Stimulated activated CD8-positive, alpha-beta memory T cell treated with anti-CD3 and anti-CD28 coated beads, Interleukin-15, amount 100 ng/mL, for 1 hour (primary cell): ENCODE data around the gene GABRD.

Experiments
- DNase-seq: peaks from one replicate; pipeline ENCODE4 v3.0.0-alpha.2; 2020; ENCODE audit warnings: low read depth

GABRD gene

GRCh38 chr1:2018217-2019171 is 651 bp upstream of the GABRD start:
- DNase-seq = no peak

GRCh38 chr1:2019571-2020309 is 595 bp downstream of the GABRD start:
- no peak for DNase-seq

- no peak for DNase-seq
Observed at GRCh38 chr1:2020310-2020655, 1.1 kb downstream of the GABRD start.

GRCh38 chr1:2021550-2021949 is 2.4 kb downstream of the GABRD start:
- no peak for DNase-seq

GRCh38 chr1:2022063-2022770 is 3.1 kb downstream of the GABRD start:
- no peak for DNase-seq

GRCh38 chr1:2023187-2023586 is 4.0 kb downstream of the GABRD start:
- no peak for DNase-seq

- no peak for DNase-seq
Observed at GRCh38 chr1:2024451-2024850, 5.3 kb downstream of the GABRD start.

GRCh38 chr1:2024887-2025286 is 5.7 kb downstream of the GABRD start:
- DNase-seq = no peak

GRCh38 chr1:2025491-2025981 is 6.4 kb downstream of the GABRD start:
- no peak for DNase-seq

GRCh38 chr1:2027961-2028583 is 8.9 kb downstream of the GABRD start:
- no peak for DNase-seq

- DNase-seq = no peak
Observed at GRCh38 chr1:2028870-2029560, 9.9 kb downstream of the GABRD start.

GRCh38 chr1:2029561-2029960 is 10.4 kb downstream of the GABRD start:
- DNase-seq = no peak

GRCh38 chr1:2030076-2030871 is 11.1 kb downstream of the GABRD start:
- DNase-seq = no peak

GRCh38 chr1:2031546-2032540 is 12.7 kb downstream of the GABRD start:
- DNase-seq = no peak

- DNase-seq = no peak
Observed at GRCh38 chr1:2032737-2033136, 13.6 kb downstream of the GABRD start.

GRCh38 chr1:2033165-2033564 is 14.0 kb downstream of the GABRD start:
- DNase-seq = no peak

GRCh38 chr1:2036287-2036686 is 17.1 kb downstream of the GABRD start:
- DNase-seq = no peak

- DNase-seq = no peak
Observed at GRCh38 chr1:2037314-2037979, 18.3 kb downstream of the GABRD start.

- DNase-seq = no peak
Observed at GRCh38 chr1:2038229-2038628, 19.1 kb downstream of the GABRD start.
